NCI-H1105 treated with DMSO at 0.1 percent for 48 hours (cell line): ENCODE data around the gene CHGA.

Experiments used
- DNase-seq: peaks from one replicate; lab custom pipeline; 2025; lab: John Stamatoyannopoulos, UW

CHGA gene

DNA sequence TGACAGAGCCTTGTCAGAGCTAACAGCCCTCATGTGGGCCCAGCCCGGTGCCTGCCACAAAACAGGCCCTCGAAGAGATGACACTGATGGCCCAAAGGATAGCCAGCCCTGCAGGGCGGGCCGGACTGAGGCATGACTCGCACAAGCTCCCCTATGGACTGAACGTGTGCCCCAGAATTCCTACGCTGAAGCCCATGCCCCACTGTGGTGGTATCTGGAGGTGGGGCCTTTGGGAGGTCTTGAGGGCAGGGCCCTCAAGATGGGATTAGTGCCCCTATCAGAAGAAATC, 38.6 kb downstream of the CHGA start:
- no peak for DNase-seq

GRCh38 chr14:92962031-92962830, 39.3 kb downstream of the CHGA start:
- DNase-seq, result no peak

DNA sequence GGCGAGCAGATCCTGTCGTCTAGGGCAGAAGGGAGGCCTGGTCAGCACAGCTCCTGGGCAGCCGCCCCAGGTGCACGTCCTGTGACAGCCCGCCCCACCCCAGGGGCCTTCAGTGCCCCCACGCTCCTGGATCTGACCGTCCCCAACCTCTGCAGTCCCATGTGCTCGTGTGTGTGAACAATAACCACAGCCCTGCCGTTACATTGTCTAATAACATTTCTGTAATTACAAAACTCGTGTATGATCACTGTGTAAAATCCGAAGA, 39.8 kb downstream of the CHGA start:
- DNase-seq, result no peak

DNA sequence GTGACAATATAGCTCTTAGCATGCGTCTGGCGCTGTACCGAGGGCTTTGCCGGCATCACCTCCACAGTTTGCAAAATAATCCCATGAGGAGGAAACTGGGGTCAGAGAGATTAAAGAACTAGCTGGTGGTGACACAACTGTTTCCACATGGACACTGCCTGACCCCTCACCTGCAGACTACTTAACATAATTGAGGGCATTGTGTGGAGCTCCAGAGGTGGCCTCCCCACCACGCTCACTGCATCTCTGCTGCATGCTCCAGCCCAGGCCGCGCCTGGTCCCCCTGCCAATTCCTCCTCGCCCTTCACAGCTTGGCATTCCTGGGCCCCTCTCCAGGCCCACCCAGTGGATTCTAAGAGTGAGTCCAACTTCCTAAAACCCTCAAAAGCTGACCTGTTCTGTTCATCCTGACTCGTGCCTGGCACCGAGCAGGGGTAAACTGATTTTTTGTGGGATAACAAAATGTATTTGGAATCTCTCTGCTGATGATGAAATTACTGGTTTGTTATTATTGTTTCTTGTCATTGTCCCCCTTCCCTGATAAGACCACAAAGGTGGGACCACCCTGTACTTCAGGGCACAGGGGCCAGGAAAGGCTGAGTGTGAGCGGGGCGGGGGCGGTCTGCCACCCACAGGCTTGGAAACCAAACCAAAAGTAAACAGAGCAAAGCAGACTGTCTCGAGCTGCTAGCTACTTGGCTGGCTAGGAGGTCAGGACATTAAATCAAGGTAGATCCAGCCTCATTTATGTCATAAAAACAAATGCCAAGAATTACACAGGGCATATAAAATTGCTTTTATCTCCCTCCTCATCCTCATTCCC, 40.6 kb downstream of the CHGA start:
- no peak for DNase-seq

DNA sequence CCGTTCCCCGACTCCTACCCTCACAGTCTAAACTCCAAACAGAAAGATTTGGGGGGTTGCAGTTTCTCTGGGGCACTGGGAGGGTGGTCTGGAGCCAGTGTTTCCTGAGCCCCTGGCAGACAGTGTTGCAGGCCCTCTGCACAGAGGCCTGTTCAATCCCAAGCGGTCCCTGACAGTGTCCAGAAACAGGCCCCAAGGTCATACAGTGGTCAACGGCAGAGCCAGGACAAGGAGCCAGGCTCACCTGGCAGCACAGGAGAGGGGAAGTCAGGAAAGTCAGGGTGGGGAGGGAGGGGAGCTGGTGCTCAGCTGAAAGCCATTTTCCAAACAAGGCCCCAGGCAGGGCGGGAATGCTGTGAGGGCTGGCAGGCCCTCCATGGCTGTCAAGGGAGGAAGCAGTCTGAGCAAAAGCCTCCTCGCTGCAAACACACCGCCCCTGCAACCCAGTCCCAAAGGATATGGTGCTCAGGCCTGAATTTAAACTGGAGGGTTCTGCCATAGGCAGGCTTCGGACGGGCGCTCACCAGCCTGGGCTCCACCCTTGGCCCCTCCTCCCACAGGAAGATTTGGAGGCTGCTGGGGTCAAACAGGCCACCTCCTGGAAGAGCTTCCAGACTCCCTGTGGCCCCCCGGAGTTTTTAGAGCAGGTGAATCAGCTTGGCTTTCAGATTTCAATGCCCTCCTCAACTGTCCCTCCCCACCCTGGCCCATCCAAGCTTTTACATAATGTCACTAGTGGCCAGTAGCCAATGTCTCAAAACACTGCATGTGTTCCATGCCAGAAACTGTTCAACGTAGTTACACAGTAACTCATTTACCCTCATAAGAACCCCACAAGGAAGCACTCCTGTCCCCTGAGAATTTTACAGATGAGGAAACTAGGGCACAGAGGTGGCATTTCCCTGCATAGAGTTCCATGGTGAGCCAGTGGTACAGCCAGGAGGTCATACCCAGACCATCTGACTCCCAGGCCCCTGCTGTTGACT, 41.5 kb downstream of the CHGA start:
- no peak for DNase-seq

GRCh38 chr14:92965281-92965680, 42.3 kb downstream of the CHGA start:
- DNase-seq, result no peak

DNA sequence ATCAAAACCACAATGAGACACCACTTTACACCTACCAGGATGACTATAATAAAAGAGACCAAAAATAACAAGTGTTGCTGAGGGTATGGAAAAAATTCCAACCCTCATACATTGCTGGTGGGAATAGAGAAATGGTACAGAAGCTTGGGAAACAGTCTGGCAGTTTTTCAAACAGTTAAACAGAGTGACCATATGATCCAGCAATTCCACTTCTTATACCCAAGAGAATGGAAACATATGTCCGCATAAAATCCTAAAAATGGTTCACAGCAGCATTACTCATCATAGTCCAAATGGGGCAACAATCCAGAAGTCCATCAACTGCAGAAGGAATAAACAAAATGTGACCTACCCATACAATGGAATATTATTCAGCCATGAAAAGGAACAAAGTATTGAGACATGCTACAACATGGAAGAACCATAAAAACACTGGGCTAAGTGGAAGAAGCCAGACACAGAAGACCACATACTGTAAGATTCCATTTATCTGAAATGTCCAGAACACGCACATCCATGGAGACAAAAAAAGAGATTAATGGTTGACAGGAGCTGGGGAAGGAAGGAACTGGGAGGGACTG, 44.5 kb downstream of the CHGA start:
- DNase-seq, result no peak

- no peak for DNase-seq
Observed at GRCh38 chr14:92968291-92969020, 45.5 kb downstream of the CHGA start.

DNA sequence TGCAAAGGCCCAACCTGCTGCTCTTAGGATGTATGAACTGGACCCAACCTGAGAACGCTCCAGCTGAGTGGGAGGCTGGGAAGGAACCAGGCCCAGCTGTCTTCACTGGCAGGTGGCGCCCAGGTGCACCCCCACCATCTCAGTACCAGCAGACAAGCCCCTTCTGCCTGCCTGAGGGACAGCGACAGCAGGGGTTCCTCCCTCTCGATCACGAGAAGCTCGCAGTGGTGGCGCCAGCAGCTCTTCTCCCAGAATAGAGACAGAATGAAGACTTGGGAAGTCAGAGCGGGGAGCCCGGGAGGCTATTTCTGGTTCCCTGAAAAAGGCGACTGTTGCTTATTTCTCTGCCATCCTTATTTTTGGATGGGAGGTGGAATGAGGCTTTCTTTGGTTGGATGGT, 46.5 kb downstream of the CHGA start:
- no peak for DNase-seq

- no peak for DNase-seq
Observed at GRCh38 chr14:92969871-92970270, 46.9 kb downstream of the CHGA start.

- DNase-seq, result no peak
Observed at GRCh38 chr14:92970271-92970670, 47.3 kb downstream of the CHGA start.

GRCh38 chr14:92971601-92972180, 48.7 kb downstream of the CHGA start:
- DNase-seq, result no peak

DNA sequence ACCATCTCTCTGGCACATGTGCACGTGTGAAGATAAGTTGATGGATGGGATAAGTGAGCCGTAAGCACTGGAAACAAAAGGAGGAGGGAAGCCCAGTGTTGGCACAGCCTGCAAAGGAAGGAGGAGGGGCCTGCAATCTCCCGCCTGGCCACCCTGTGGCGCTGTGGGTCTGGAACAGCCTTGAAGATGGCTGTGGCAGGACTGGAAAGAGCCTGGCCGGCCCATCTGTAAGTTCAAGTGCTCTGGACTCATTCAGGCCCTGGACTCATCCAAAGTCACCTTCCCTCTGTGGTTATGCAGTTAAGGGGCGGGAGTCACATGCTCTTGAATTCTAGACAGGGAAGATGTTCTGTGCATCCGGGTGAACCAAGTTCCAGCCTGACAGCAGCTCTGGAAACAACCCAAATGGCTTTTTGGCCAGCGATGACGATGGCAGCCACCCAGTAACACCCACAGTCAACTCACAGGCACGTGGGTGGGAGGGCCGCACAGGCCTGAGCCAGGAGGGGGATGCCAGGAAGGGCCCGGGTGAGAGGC, 50.4 kb downstream of the CHGA start:
- peak; percentile 18 for DNase-seq

DNA sequence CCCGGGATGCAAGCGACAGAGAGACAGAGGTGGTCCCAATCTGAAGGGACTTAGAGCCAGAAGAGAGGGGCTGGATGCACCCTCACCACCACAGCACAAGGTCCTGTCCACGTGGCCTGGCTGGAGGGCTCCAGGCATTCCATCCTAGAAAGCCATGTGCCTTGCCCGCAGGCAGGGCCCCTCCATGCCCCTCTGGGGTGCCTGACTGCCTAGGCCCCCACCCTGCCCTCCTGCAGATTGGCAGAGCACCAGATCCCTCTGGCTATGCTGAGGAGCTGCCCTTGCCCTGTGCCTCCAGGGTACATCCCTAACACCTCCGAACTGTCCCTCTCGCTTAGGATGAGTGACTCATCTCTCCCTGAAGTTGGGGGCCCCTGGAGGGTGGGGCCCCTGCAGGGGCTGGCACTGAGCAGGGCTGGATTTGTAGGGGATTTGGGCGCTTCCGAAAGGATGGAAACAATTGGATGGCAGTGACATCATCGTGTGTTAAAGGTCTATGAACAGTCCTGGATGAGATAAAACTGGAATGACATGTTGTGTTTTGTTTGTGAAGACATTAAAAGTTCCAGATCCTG, 50.9 kb downstream of the CHGA start:
- no peak for DNase-seq

DNA sequence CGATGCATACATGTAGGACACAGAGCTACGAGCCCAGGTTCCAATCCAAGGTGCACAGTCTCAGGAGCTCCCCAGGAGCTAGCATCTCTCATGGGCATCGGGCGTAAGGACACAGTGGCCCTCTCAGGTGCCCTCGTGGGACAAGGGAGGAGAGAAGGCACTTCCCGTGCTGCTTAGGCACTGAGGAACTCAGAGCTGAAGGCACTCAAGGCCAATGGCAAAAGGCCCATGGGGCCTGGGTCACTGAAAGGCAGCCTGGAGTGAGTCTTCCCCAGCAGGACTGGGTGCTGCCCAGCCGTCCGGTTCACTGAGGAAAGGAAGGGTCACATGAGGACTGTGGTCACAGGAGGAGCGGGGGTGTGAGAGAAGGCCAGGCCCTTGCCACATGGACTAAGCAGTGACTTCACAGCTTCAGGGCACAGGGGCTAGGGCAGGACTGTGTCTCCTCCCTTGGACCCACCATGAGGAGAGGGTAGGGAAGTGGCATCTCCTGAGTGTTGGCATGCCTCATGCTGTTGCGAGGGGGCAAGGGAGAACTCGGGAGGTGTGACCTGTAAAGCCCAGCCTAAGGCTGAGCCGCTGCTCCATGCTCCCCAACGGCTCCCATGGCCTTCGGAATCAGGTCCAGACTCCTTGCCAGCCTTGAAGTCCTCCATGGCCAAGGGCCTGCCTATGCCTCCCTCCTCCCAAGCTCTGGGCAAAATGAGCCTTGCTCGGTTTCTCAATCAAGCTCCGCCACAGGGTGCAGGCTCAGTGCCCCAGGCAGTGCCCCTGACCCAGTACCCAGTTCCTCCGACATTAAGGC, 51.8 kb downstream of the CHGA start:
- DNase-seq, result no peak

DNA sequence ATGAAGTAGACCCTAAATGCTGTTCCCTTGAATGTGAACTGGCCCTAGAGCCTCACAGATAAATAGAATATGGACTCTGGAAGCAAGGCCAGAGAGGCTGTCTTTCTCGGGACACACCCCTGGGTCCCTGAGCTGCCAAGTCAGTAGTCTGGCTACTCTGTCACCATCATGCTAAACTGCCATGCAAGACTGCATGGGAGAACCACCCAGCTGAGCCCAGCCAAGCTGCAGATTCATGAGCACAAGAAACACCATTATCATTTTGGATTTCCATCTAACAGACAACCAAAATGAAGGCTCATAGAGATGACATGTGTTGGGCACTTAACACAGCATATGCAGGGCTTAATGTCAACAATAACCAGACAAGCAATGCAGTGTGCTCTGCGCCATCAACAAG, 53.3 kb downstream of the CHGA start:
- no peak for DNase-seq

DNA sequence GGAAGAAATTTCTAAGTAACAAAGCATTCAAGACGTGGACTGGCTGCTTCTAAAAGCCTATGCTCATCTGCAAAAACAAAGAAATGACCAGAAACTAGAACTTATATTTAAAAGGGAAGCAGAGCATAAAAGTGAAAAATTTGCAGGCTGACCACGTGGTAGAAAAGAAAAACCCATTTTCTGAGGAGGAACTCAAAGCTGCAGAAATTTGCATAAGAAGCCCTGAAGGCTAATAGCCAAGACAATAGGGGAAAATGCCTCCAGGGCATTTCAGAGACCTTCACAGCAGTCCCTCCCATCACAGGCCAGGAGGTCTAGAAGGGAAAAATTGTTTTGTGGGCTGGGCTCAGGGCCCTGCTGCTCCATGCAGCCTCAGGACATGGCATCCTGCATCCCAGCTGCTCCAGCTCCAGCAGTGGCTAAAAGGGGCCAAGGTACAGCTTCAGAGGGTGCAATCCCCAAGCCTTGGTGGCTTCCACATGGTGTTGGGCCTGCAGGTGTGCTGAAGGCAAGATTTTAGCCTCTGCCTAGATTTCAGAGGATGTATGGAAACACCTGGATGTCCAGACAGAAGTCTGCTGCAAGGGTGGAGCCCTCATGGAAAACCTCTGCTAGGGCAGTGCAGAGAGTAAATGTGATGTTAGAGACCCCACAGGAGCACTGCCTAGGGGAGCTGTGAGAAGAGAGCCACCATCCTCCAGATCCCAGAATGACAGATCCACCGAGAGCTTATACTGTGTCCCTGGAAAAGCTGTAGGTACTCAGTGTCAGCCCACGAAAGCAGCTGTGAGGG, 55.5 kb downstream of the CHGA start:
- DNase-seq, result no peak

DNA sequence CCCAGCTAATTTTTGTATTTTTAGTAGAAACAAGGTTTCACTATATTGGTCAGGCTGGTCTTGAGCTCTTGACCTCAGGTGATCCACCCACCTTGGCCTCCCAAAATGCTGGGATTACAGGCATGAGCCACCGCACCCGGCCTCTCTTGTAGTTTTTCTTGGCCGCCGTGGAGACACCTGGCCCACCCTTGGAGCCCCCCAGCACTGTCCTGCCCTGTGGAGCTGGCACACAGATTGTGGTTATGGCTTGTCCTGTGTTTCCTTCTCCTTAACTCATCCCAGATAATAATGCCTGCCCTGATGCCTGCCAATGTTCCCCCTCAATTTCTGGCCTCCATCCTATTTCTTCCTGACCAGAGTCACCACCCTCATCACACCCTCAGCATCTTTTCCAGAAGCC, 57.9 kb downstream of the CHGA start:
- no peak for DNase-seq

GRCh38 chr14:92981726-92982125, 58.8 kb downstream of the CHGA start:
- DNase-seq, result no peak
